ENCODE results near the gene JAKMIP3.

DNA sequence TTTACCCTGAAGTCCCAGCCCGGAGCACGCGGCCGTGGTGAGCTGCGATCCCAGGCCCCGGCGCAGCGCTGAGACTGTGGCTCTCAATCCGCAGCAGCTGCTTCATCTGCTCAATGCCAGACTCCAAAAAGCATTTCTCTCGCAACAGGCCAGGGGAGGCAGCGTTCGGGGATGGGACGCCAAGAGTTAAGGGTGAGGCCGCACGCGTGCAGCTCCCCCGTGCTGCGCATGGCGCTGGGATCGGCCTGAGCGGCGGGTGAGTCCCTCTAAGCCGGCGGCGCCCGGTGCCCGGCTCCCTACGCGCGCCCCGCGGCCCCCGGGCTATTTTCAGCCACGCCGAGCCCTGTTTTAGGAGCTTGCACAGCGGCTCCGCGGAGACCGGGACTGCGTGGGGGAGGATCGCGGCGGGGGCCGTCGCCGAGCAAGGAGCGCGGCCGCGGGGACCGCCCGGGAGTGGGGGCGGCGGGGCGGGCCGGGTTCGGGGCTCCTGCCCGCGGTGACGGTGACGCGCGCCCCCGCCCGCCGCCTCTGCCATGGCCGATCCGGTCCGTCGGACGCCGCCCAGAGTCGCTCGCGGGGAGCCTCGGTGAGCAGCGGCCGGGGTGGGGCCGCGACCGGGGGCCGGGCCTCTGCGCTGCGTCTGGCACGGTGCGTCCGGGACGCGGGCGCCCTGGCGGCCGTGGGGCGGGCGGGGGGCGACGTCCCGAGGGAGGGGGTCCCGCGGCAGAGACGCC, 29.4 kb upstream of the JAKMIP3 start:
- TF ChIP-seq CTCF (IDR thresholded peaks at IDR 0.05) (no peak), POLR2A (IDR thresholded peaks at IDR 0.05) (no peak)

Measured in esophagus squamous epithelium (tissue), 4 donors.